SK-N-SH treated with all-trans-retinoic acid at 6 μM for 48 hours (cell line): ENCODE measurements around the gene TNRC6A.

ENCODE experiments used
- ATAC-seq: fragments of 200-7000 bp; cut with Tn5 transposase; 3 replicates; pipeline ENCODE4 v1.9.1; 2020; ENCODE audit warnings: mild to moderate bottlenecking, moderate library complexity
- ARNTL ChIP-seq: fragments of 450-650 bp; formaldehyde crosslinking; IDR thresholded peaks from 2 replicates; pipeline ENCODE4 v1.5.0; 2020; ENCODE audit warnings: low read depth, mild to moderate bottlenecking, moderate library complexity, borderline replicate concordance
- BACH2 ChIP-seq: fragments of 250-450 bp; sonication (Bioruptor Pico); IDR thresholded peaks from 2 replicates; pipeline ENCODE4 v1.9.0; 2021; ENCODE audit warnings: mild to moderate bottlenecking, borderline replicate concordance
- CREB5 ChIP-seq: fragments of 250-450 bp; sonication (Bioruptor Pico); IDR thresholded peaks from 2 replicates; pipeline ENCODE4 v1.5.1; 2020; ENCODE audit warnings: low read depth, mild to moderate bottlenecking, moderate library complexity
- CSDC2 ChIP-seq: fragments of 250-450 bp; sonication (Bioruptor Pico); IDR thresholded peaks from 2 replicates; pipeline ENCODE4 v1.5.0; 2020; ENCODE audit warnings: mild to moderate bottlenecking, moderate library complexity
- CSRNP3 ChIP-seq: fragments of 250-450 bp; sonication (Bioruptor Pico); IDR thresholded peaks from 2 replicates; pipeline ENCODE4 v1.5.1; 2021; ENCODE audit warnings: mild to moderate bottlenecking, moderate library complexity
- GLIS3 ChIP-seq: fragments of 250-450 bp; sonication (Bioruptor Pico); IDR thresholded peaks from 2 replicates; pipeline ENCODE4 v1.5.0; 2020; ENCODE audit warnings: mild to moderate bottlenecking, moderate library complexity
- ISL1 ChIP-seq: fragments of 250-450 bp; sonication (Bioruptor Pico); IDR thresholded peaks from 2 replicates; pipeline ENCODE4 v2.1.2; 2022; ENCODE audit warnings: mild to moderate bottlenecking, moderate library complexity
- OSR1 ChIP-seq: fragments of 250-450 bp; sonication (Bioruptor Pico); IDR thresholded peaks from 2 replicates; pipeline ENCODE4 v1.8.0; 2022; ENCODE audit warnings: moderate library complexity, mild to moderate bottlenecking, inconsistent platforms
- PATZ1 ChIP-seq: fragments of 250-450 bp; sonication (Bioruptor Pico); IDR thresholded peaks from 2 replicates; pipeline ENCODE4 v1.8.0; 2020; ENCODE audit warnings: mild to moderate bottlenecking, moderate library complexity, borderline replicate concordance
- PPARA ChIP-seq: fragments of 250-450 bp; sonication (Bioruptor Pico); IDR thresholded peaks from 2 replicates; pipeline ENCODE4 v1.5.0; 2020; ENCODE audit warnings: mild to moderate bottlenecking, borderline replicate concordance
- RARB ChIP-seq: fragments of 250-450 bp; sonication (Bioruptor Pico); IDR thresholded peaks from 2 replicates; pipeline ENCODE4 v1.8.0; 2021; ENCODE audit warnings: mild to moderate bottlenecking, moderate library complexity
- TCF4 ChIP-seq: fragments of 250-450 bp; sonication (Bioruptor Pico); IDR thresholded peaks from 2 replicates; pipeline ENCODE4 v1.8.0; 2021; ENCODE audit warnings: mild to moderate bottlenecking, moderate library complexity, borderline replicate concordance
- TOX ChIP-seq: fragments of 250-450 bp; sonication (Bioruptor Pico); IDR thresholded peaks from 2 replicates; pipeline ENCODE4 v1.8.0; 2021; ENCODE audit warnings: mild to moderate bottlenecking, moderate library complexity, borderline replicate concordance
- TSHZ2 ChIP-seq: fragments of 250-450 bp; sonication (Bioruptor Pico); IDR thresholded peaks from 2 replicates; pipeline ENCODE4 v1.5.0; 2020; ENCODE audit warnings: mild to moderate bottlenecking, moderate library complexity
- ZC3H10 ChIP-seq: fragments of 250-450 bp; sonication (Bioruptor Pico); IDR thresholded peaks from 2 replicates; pipeline ENCODE4 v1.5.1; 2021; ENCODE audit warnings: mild to moderate bottlenecking, moderate library complexity
- ZFP3 ChIP-seq: fragments of 250-450 bp; sonication (Bioruptor Pico); IDR thresholded peaks from 2 replicates; pipeline ENCODE4 v1.5.0; 2020; ENCODE audit warnings: mild to moderate bottlenecking, moderate library complexity
- ZFP30 ChIP-seq: fragments of 450-650 bp; formaldehyde crosslinking; IDR thresholded peaks from 2 replicates; pipeline ENCODE4 v1.5.0; 2022; ENCODE audit warnings: mild to moderate bottlenecking, moderate library complexity
- ZNF565 ChIP-seq: fragments of 450-650 bp; formaldehyde crosslinking; conservative IDR thresholded peaks from 2 replicates; pipeline ENCODE4 v1.5.0; 2020; ENCODE audit warnings: low read depth, mild to moderate bottlenecking, moderate library complexity
- ZNF70 ChIP-seq: fragments of 450-650 bp; formaldehyde crosslinking; IDR thresholded peaks from 2 replicates; pipeline ENCODE4 v1.5.0; 2020; ENCODE audit warnings: mild to moderate bottlenecking, moderate library complexity
- ZNF8 ChIP-seq: fragments of 450-650 bp; formaldehyde crosslinking; IDR thresholded peaks from 2 replicates; pipeline ENCODE4 v1.5.0; 2020; ENCODE audit warnings: mild to moderate bottlenecking, moderate library complexity
- TF ChIP-seq, protein P1 (sequence below): fragments of 250-450 bp; sonication (Bioruptor Pico); IDR thresholded peaks from 2 replicates; pipeline ENCODE4 v1.8.0; 2021; ENCODE audit warnings: low read depth, mild to moderate bottlenecking, moderate library complexity, borderline replicate concordance

Gene TNRC6A

DNA sequence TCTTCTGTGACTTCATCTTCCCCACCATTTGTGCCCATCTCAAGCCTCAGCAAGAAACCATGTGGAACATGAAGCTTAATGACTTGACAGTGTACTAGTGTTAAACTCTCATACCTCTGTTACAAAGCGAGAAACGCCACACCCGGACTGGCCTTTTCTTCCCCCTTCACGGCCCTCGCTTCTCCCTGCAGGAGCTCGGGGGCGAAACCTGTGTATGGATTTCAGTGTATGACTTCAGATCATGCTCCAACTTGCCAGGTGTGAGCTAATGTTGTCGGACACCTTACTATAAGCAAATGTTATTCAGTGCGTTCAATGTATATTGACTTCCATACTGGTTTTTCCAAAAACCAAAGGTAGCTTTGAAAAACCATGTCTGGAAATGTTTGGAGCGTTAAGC is 96.2 kb downstream of the TNRC6A start:
- ATAC-seq, result no peak
- no peak for TF ChIP-seq ZC3H10
- no peak for TF ChIP-seq ZFP3
- no peak for TF ChIP-seq ZFP30
- no peak for TF ChIP-seq BACH2 (CRISPR knock-in tag)
- no peak for TF ChIP-seq CREB5 (CRISPR knock-in tag)
- no peak for TF ChIP-seq RARB
- TF ChIP-seq PATZ1 (CRISPR knock-in tag), result no peak
- TF ChIP-seq ZNF70 (CRISPR knock-in tag), result no peak
- TF ChIP-seq TCF4 (CRISPR knock-in tag), result no peak
- no peak for TF ChIP-seq ARNTL (CRISPR knock-in tag)
- no peak for TF ChIP-seq CSDC2 (CRISPR knock-in tag)
- TF ChIP-seq OSR1 (CRISPR knock-in tag), result no peak

DNA sequence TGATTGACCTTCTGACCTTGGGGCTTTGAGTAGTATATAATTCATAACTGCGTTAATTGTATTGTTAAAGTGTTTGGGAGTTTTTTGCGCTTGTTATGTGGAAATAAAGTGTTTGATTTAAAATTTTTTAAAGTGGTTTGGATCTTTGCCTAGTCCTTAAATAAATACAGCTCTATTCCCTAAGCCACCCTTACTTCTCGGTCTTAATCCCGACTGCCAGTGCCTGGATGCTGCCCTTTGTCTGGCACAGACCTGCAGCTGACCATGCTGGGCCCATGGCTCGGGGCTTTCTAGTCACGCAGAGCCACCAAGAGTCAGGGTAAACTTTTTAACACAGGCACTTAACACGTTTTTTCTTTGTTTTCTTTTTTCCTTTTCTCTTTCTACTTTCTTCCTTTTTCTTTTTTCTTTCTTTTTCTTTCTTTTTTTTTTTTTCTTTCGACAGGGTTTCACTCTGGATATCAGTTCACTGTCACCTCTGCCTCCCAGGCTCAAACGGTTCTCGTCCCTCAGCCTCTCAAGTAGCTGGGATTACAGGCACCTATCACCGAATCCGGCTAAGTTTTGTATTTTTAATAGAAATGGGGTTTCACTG is 96.7 kb downstream of the TNRC6A start:
- ATAC-seq, result no peak
- no peak for TF ChIP-seq GLIS3 (CRISPR knock-in tag)
- TF ChIP-seq CSRNP3 (CRISPR knock-in tag), result no peak
- TF ChIP-seq BACH2 (CRISPR knock-in tag), result no peak
- TF ChIP-seq RARB, result no peak
- no peak for TF ChIP-seq ZNF565
- no peak for TF ChIP-seq OSR1 (CRISPR knock-in tag)
- TF ChIP-seq PATZ1 (CRISPR knock-in tag), result no peak
- no peak for TF ChIP-seq TOX (CRISPR knock-in tag)

DNA sequence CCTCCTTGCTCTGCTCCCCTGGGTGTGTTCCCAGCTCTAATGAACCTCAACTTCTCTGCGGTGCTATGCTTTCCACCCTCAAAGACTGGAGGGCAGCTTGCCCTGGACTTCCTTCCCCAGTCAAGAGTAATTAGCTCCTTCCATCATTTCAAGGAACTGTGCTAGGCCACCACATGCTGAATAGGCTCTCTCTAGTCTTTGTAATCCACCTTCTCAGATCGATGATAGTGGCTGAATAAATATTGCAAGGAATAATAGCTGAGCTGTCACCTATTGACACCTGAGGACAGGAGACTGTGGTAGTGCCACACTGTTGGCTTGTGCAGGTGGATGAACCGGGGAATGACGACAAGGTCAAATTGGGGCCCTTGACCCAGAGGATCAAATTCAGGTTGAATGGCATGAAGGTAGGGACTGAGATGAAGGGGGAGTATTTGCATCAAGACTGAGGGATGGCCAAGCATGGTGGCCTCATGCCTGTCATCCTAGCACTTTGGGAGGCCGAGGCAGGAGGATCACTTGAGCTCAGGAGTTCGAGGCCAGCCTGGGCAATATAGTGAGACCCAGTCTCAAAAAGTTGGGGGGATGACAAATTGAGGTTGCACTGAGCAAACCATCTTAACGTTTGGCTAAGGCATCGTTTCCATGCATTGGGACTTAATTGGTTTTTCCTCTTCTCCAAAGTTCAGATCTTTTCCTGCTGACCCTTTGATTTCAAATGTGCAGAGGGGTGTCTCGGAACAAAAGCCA is 97.5 kb downstream of the TNRC6A start:
- no peak for TF ChIP-seq PPARA (CRISPR knock-in tag)
- no peak for TF ChIP-seq ISL1 (CRISPR knock-in tag)
- TF ChIP-seq ZNF8 (CRISPR knock-in tag), result no peak
- no peak for TF ChIP-seq ZNF70 (CRISPR knock-in tag)
- TF ChIP-seq TSHZ2, result no peak
- no peak for TF ChIP-seq CREB5 (CRISPR knock-in tag)
- no peak for TF ChIP-seq ZC3H10
- TF ChIP-seq, protein P1, sequence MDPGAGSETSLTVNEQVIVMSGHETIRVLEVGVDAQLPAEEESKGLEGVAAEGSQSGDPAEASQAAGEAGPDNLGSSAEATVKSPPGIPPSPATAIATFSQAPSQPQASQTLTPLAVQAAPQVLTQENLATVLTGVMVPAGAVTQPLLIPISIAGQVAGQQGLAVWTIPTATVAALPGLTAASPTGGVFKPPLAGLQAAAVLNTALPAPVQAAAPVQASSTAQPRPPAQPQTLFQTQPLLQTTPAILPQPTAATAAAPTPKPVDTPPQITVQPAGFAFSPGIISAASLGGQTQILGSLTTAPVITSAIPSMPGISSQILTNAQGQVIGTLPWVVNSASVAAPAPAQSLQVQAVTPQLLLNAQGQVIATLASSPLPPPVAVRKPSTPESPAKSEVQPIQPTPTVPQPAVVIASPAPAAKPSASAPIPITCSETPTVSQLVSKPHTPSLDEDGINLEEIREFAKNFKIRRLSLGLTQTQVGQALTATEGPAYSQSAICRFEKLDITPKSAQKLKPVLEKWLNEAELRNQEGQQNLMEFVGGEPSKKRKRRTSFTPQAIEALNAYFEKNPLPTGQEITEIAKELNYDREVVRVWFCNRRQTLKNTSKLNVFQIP (CRISPR knock-in tag), result no peak
- ATAC-seq, result no peak
